GM18499 (cell line): ENCODE measurements around the gene LRRTM3.
A peak's percentile ranks its signal among the peaks of the same experiment; 100 is the strongest.

Experiments
- ATAC-seq: cut with Tn5 transposase; IDR thresholded peaks from one replicate; pipeline ENCODE4 v1.9.1; 2021; ENCODE audit warnings: moderate number of reproducible peaks; ENCODE audit not compliant: insufficient read depth, unreplicated experiment

Gene LRRTM3

GRCh38 chr10:66925896-66926715 lies at the start of gene LRRTM3:
TSS of gene LRRTM3 (plus strand) at chr10:66926036.
- peak; percentile 100 for ATAC-seq

DNA sequence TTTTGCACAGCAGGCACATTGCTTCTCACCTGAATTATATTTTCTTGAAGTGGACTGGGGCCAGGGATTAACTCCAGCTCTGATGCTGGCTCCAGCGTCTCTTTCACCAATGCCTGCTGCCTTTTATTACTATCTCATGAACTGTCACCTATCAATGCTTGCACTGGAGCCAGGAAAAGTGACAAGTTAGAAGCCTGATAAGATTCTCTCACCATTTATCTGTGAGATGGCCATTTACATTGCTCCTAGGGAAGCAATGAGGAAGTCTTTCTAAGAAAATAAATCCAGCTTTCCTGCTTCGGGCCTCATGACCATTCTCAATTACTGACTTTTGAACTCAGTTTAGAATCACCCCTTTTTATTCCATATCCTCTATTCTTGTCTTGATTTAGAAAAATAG lies 48.5 kb upstream of the LRRTM3 start:
- no peak for ATAC-seq

GRCh38 chr10:66880292-66880691 lies 45.5 kb upstream of the LRRTM3 start:
- no peak for ATAC-seq

DNA sequence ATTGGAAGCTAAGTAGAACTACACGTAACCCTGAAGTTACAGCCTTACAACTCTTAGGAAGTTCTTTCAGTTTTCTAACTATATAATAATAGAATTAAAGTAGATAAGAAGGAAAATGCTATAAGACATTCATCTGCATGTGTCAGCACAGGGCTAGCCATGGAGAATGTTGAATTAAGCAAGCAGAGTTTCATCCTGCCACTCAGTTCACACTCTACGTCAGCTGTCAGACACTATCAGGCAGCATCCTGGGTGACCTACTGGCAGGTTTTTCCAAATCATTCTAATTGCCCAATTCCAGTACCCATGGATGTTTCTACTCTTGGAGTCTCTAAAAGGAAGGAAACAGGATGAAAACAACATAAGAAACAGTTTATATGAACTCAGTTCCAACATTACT lies 45.0 kb upstream of the LRRTM3 start:
- no peak for ATAC-seq

DNA sequence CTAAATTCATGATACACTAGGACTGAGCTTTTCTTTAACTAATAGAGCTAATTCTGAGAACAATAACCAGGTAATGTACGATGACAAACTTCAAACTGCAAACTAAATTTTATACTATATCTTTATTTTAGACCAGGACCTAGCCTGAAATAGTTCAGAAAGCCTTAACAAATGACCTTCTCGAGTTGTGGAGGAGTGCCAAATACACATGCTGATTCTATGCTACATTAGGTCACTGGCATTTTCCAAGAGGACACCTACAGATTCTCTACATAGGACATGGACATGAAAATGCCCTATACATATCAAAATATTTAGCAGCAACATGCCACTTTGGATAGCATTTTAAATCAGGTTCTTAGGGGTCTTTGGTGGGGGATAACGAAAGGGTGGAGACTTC lies 44.0 kb upstream of the LRRTM3 start:
- ATAC-seq: no peak

DNA sequence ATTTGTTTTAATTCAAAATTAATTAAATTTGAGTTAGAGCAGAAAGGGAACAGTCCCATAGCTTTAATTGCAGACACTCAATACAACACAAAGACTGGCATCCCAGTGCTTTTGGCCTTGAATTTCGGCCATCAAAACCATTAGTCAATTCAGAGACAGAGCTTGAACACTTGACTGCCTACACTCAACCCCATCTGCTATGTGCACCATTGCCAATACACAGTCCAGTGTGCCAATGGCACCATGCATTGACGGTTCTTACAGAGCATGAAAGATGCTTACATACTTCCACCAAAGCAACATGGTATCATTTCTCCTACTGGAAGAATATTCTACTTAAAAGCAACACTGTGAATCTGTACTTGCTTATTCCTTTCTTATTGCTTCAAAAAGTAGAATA lies 43.6 kb upstream of the LRRTM3 start:
- ATAC-seq: no peak

GRCh38 chr10:66886848-66887247 lies 39.0 kb upstream of the LRRTM3 start:
- ATAC-seq: no peak

- no peak for ATAC-seq
Measured at GRCh38 chr10:66888237-66888636, 37.6 kb upstream of the LRRTM3 start.

- no peak for ATAC-seq
Measured at GRCh38 chr10:66892871-66893270, 33.0 kb upstream of the LRRTM3 start.

GRCh38 chr10:66910671-66911070 lies 15.2 kb upstream of the LRRTM3 start:
- ATAC-seq: no peak

DNA sequence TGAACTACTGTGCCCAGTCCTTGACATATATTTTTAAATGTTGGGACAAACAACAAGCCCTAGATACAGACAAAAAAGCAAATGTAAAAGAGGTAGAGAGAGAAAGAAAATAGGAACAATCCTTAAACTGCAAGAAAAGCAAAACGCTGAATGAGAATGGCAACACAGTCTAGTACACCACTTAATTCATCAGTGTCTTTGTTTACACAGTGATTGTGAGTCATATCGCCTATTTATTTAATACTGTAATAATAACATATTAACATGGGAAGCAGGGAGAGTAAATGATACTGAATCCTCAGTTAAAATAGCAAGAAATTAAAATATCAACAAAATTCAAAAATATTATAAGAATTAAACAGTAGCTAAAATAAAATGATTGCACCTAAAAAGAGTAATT lies 9.8 kb upstream of the LRRTM3 start:
- ATAC-seq: no peak

DNA sequence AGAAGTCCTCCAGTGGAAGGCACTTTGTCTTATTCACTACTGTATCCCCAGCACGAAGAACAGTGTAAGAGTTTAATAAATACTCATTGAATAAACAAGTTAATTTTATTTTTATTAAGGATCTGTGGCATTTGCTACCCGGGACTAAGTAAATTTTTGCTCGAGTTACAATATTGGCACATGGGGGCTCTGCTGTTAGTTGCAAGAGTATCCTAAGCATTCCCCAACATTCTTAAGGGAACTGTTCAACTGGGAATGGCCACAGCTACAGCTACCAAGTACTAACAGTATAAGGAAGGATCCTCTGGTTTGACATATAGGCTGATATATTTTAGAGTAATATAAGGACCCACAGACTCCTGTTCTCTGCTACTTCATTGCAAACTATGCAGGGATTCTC lies 8.7 kb upstream of the LRRTM3 start:
- ATAC-seq: no peak

- no peak for ATAC-seq
Measured at GRCh38 chr10:66919248-66919647, 6.6 kb upstream of the LRRTM3 start.

- no peak for ATAC-seq
Measured at GRCh38 chr10:66924674-66925345, 1.0 kb upstream of the LRRTM3 start.

DNA sequence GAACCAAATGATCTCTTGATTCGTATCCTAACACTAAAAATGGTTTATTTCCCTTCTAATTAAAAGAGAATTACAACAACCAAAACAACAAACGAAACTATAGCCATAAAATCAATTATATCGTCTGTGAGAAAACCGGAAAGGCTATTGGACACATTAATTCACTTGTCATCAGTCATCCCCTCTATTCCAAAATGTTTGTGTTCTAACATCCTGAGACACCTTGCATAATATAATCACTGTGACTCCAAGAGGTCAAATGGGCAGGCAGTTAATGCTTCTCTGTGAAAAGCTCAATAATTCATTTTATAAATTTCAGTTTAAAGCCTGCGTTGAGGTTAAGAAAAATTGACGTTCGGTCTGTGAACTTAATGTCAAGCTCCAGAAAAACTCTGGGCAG lies 463 bp upstream of the LRRTM3 start:
- ATAC-seq: no peak

DNA sequence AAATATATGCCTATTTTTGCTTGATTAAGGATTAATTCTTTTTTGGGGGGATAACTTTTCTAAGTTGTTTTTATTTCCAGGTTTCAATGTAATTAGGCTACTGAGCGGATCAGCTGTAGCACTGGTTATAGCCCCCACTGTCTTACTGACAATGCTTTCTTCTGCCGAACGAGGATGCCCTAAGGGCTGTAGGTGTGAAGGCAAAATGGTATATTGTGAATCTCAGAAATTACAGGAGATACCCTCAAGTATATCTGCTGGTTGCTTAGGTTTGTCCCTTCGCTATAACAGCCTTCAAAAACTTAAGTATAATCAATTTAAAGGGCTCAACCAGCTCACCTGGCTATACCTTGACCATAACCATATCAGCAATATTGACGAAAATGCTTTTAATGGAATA lies 1.0 kb downstream of the LRRTM3 start:
- ATAC-seq: no peak

DNA sequence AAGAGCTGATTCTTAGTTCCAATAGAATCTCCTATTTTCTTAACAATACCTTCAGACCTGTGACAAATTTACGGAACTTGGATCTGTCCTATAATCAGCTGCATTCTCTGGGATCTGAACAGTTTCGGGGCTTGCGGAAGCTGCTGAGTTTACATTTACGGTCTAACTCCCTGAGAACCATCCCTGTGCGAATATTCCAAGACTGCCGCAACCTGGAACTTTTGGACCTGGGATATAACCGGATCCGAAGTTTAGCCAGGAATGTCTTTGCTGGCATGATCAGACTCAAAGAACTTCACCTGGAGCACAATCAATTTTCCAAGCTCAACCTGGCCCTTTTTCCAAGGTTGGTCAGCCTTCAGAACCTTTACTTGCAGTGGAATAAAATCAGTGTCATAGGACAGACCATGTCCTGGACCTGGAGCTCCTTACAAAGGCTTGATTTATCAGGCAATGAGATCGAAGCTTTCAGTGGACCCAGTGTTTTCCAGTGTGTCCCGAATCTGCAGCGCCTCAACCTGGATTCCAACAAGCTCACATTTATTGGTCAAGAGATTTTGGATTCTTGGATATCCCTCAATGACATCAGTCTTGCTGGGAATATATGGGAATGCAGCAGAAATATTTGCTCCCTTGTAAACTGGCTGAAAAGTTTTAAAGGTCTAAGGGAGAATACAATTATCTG lies 1.6 kb downstream of the LRRTM3 start:
- no peak for ATAC-seq

- no peak for ATAC-seq
Measured at GRCh38 chr10:66927971-66928770, 2.3 kb downstream of the LRRTM3 start.

GRCh38 chr10:66928776-66929175 lies 2.9 kb downstream of the LRRTM3 start:
- ATAC-seq: no peak

DNA sequence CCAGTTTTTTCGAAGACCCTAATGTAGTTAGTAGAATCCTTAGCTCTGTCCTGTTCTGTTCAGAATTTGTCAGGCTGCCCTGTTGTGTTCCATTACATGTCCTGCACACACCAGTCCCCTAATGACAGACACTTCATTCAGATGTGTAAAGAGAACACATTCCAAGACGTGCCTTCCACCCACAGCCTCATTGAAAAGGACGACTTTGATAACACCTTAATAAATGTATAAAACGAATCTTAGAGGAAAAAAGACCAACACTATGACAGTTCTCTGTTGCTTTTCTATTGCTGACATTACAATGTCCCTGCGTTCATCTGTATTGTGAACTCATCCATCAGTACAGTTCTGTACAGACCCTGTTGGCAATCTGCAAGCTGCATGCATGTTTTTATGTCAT lies 3.5 kb downstream of the LRRTM3 start:
- ATAC-seq: no peak
